Measurements from ENCODE around the gene LIPT1. TPM values are rescaled to one million over a fixed set of nuclear protein-coding genes. Genes with fewer than 3 reads are reported as not detected.
"Not testable (repeated sequence)": the region's sequence is repeated elsewhere in the genome, so short reads cannot be mapped to it uniquely, and the experiment has no call there.

LIPT1 gene
- 6.6 TPM for total RNA-seq
- long read RNA-seq, partial matches to known transcripts: 1 of 6 reads
- long read RNA-seq, other reads (novel, unspliced or antisense): 1 of 6 reads

- DNase-seq (ENCODE audit: low spot score): peak; percentile 93
- intact Hi-C loops (cut with DNase I): loop anchor here (2.0 kb wide), 2 partner anchors 14 to 182 kb away; partner anchors contain the start of genes C2orf15, EIF5B and TXNDC9
These were observed at the start of gene LIPT1, which contains the start of gene TSGA10 for GRCh38 chr2:99154643-99155536. Gene LIPT1 (plus strand): TSS chr2:99154967. CDS start chr2:99161958, 6,991 bp downstream. Gene TSGA10 (minus strand): TSS chr2:99154942. CDS start chr2:99109439, 45,503 bp downstream.

GRCh38 chr2:99106913-99107312, 47.9 kb upstream of the LIPT1 start:
- no peak for DNase-seq (ENCODE audit: low spot score)
- intact Hi-C loops (cut with DNase I): no loop called here

GRCh38 chr2:99111236-99111635, 43.5 kb upstream of the LIPT1 start:
- no peak for DNase-seq (ENCODE audit: low spot score)
- intact Hi-C loops (cut with DNase I): no loop called here

- intact Hi-C loops (cut with DNase I): no loop called here
- DNase-seq (ENCODE audit: low spot score): no peak
These were observed 42.8 kb upstream of the LIPT1 start for GRCh38 chr2:99111945-99112344.

- intact Hi-C loops (cut with DNase I): no loop called here
- DNase-seq (ENCODE audit: low spot score): no peak
These were observed 42.1 kb upstream of the LIPT1 start for GRCh38 chr2:99112617-99113016.

DNA sequence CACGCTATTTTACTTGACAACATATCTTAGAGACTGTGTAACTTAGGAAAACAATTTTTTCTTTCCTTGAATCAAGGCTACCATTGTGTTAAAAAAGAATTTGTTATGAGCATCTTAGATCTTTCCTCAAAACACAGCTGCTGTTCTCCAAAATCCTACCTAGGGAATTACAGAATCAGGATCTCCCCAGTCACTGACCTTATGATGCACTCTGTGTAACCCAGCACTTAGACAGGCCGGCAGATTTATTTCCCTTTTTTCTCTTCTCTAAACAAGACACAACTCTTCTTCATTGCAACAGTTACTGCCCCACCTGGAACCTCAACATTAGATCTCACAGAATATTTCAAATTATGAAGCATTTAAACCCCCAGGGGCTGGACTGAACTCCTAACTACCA, 26.8 kb upstream of the LIPT1 start:
- intact Hi-C loops (cut with DNase I): no loop called here
- DNase-seq (ENCODE audit: low spot score): no peak

DNA sequence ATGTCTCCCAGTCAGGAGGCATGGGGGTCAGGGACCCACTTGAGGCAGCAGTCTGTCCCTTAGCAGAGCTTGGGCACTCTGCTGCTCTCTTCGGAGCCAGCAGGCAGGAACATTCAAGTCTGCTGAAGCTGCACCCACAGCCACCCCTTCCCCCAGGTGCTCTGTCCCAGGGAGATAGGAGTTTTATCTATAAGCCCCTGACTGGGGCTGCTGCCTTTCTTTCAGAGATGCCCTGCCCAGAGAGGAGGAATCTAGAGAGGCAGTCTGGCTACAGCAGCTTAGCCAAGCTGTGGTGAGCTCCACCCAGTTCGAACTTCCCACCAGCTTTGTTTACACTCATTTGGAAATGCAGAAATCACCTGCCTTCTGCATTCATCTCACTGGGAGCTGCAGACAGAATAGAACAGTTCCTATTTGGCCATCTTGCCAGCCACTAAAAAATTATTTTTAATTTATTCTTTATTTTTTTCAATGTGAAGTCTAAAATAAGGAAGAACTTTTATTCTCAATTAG, 19.7 kb upstream of the LIPT1 start:
- intact Hi-C loops (cut with DNase I); DNase-seq (ENCODE audit: low spot score): not testable (repeated sequence)

- intact Hi-C loops (cut with DNase I): no loop called here
- no peak for DNase-seq (ENCODE audit: low spot score)
These were observed 15.8 kb upstream of the LIPT1 start for GRCh38 chr2:99139003-99139402.

DNA sequence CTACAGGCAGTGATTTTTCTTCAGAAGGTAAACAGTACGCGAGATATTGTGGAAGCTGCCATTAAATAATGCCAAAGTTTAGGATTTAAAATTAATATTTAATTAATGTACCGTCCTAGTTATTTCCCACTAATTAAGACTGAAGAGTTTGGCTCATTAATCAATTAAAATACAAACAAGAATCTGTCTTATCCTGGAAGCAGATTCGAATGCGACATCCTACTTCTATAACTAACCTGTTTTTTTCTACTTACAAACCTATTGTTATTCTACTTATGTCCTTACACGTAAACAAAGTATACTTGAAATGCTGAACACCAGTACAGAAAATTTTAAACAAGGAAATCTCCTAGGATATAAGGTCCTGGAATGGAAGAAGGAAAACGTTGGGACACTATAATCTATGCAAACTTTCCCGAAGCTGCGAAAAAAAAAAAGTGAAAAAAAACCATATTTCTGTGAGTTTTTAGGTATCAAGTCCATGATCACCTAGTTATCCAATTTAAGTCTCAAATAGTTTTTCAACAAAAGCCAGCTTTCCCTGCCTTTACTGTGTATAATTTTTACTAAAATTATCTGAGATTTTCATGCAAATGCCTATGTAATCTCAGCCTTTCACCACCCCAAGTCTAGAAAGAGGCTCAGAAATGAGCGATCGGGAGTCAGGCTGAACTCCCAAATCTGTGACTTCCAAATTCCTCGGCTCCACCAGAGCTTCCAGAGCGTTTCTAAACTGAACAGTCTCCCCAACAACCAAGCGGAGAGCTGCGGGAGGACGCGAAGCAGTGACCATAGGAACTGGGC, 14.5 kb upstream of the LIPT1 start:
- no peak for DNase-seq (ENCODE audit: low spot score)
- intact Hi-C loops (cut with DNase I): loop anchor here (2.0 to 5.0 kb wide), 2 partner anchors 15 to 42 kb away; partner anchors contain the start of genes LIPT1, MITD1, MRPL30 and TSGA10

DNA sequence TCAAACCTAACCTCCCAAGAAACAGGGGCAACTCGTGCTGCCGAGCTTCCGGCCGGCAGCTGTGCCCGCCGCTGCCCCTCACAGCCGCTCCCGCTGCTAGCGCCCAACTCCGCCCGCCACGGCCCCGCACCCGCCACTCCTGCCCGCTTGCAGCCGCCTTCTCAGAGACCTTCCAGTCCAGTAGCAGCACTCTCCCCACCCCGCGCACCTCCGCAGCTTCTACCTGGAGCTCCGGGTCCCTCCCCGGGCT, 14.0 kb upstream of the LIPT1 start:
- intact Hi-C loops (cut with DNase I): loop anchor here (2.0 to 5.0 kb wide), 2 partner anchors 14 to 42 kb away; partner anchors contain the start of genes LIPT1, MITD1, MRPL30 and TSGA10
- DNase-seq (ENCODE audit: low spot score): no peak

GRCh38 chr2:99141110-99142108, 13.4 kb upstream of the LIPT1 start, which contains the start of gene C2orf15:
Gene C2orf15 (plus strand): TSS chr2:99141707. CDS start chr2:99150559, 8,852 bp downstream.
- peak; percentile 98 for DNase-seq (ENCODE audit: low spot score)
- intact Hi-C loops (cut with DNase I): loop anchor here (2.0 to 5.0 kb wide), 2 partner anchors 13 to 41 kb away; partner anchors contain the start of genes LIPT1, MITD1, MRPL30 and TSGA10

- intact Hi-C loops (cut with DNase I): no loop called here
- no peak for DNase-seq (ENCODE audit: low spot score)
These were observed 4.1 kb upstream of the LIPT1 start for GRCh38 chr2:99150706-99151105.

- DNase-seq (ENCODE audit: low spot score): no peak
- intact Hi-C loops (cut with DNase I): no loop called here
These were observed 2.4 kb upstream of the LIPT1 start for GRCh38 chr2:99152199-99152895.

DNA sequence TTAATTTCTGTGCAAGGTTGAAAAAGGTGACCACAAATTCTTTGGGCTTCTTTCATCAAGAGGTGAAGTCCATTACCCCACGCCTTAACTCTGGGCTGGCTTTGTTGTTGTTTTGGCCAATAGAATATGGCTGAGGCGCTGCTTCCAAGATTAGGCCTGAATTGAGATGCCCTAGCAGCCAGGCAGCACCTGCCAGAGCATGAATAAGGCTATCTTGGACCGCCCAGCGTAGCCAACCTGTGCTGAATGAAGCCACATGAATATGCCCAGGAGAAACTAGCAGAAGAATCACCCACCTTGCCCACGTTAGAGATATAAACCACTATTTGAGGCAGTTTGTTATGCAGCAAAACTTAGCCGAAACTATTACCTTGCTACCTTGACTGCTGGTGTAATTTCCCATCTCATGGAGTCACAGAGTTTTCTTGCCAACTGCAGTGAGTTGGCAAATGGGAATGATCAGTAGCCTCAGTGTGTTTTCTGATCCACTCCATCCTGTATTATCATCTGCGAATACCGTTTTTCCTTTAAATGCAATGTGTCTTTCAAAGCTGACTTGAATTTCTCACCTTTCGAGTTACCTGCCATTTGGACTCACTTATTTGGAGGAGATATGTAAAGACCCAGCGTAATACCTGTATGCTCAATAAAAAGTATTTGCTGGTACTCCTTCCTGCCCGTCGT, 704 bp upstream of the LIPT1 start:
- intact Hi-C loops (cut with DNase I): loop anchor here (2.0 kb wide), 2 partner anchors 13 to 183 kb away; partner anchors contain the start of genes C2orf15, EIF5B and TXNDC9
- DNase-seq (ENCODE audit: low spot score): no peak

DNA sequence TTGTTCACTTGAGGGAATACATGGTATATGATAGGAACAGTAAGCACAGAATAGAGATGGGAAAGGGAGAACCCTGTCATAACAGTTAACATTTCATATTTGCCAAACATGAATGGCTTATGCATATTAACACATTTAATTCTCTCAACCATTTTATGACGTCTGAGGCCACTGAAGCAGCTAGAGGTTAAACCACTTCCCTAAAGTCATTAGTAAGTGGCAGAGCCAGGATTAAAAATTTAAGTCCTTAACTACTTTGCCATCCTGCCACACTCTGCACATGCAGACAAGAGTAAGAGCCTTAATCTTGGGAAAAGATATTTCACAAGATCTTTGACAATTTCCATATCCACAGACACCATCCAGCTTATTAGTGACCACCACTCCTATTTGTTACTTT, 2.1 kb downstream of the LIPT1 start:
- intact Hi-C loops (cut with DNase I): no loop called here
- no peak for DNase-seq (ENCODE audit: low spot score)

DNA sequence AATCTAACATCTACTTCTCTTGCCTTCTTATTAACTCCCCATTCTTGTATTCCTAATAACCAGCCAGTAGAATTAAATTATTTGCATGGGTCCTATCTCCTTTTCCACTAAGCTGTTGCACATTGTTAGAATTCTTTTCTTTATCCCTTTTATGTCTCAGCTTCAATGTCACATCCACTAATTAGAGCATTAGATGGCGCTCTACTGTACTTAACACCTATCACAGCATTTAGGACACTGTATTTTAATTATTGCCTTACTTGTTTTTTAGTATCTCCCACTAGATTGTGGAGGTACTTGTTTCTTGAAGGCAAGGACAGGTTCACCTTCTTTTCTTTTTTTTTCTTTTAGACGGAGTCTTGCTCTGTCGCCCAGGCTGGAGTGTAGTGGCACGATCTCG, 3.8 kb downstream of the LIPT1 start:
- intact Hi-C loops (cut with DNase I): no loop called here
- no peak for DNase-seq (ENCODE audit: low spot score)

DNA sequence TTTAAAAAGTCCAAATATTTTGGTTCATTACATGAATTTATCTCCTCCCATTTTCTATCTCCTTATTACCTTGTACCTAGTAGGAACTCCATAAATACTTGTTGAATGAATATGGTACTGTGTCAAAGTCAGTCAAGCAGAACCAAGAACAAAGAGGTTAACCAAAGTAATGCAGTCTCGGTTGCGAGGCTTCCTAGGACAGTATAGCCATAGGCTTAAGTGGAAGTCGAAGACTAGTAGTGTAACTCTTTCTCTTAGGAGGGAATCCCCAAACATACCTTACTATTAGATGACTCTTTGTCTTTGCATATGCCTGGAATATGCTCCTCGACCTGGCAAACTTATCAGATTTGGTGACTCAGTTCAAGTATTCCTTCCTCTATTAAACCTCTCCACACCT, 4.8 kb downstream of the LIPT1 start:
- no peak for DNase-seq (ENCODE audit: low spot score)
- intact Hi-C loops (cut with DNase I): no loop called here
